ENCODE measurements around the gene PCCA.

GRCh38 chr13:100560498-100561157 is 471.7 kb downstream of the PCCA start:
- TF ChIP-seq CTCF (IDR thresholded peaks at IDR 0.05; ENCODE audit: insufficient read depth, low read length, poor library complexity, severe bottlenecking) (no peak), EZH2phosphoT487 (conservative IDR thresholded peaks at IDR 0.05; ENCODE audit: low read length) (no peak)
